ENCODE data around the gene FIGN. TPM values are rescaled to one million over a fixed set of nuclear protein-coding genes. Genes with fewer than 3 reads are reported as not detected.

Gene FIGN
- total and polyA plus RNA-seq, 2 donors (not counting 1 experiment from before 2014, with no cell fraction given): 1.5 to 1.6 TPM

- Histone ChIP-seq H3K4me1 (ENCODE audit: control insufficient read depth, extremely low read depth, insufficient read depth, low read length) (no peaks in the 10 kb centered on the region), H3K27me3 (ENCODE audit: control insufficient read depth, insufficient read depth, low read length) (no peaks in the 10 kb centered on the region), H3K9me3 (ENCODE audit: control insufficient read depth, insufficient read depth, low read depth, low read length) (no peaks in the 10 kb centered on the region), H3K36me3 (ENCODE audit: control insufficient read depth, insufficient read depth, low read length) (no peaks in the 10 kb centered on the region), H3K4me2 (ENCODE audit: extremely low read depth, insufficient read depth, low read length) (no peak overlapping the region), H2AFZ (ENCODE audit: low read length) (no peak overlapping the region), H3K79me2 (ENCODE audit: control insufficient read depth, insufficient read depth, low read length) (no peaks in the 10 kb centered on the region), H4K20me1 (ENCODE audit: control insufficient read depth, extremely low read depth, insufficient read depth, low read length) (no peaks in the 10 kb centered on the region), H3K4me3 (replicated peaks in 1 of 4; ENCODE audit: control extremely low read depth in 1 of 4, insufficient read depth in 1 of 4, low read depth in 3 of 4, low read length in 4 of 4) (no peak overlapping the region), H3K27ac (ENCODE audit: insufficient read depth, low read length) (no peak overlapping the region), H3K9ac (ENCODE audit: insufficient read depth, low read length) (no peak overlapping the region)
- no peak for DNase-seq (ENCODE audit: low read depth in 2 of 2)
- TF ChIP-seq CTCF (conservative IDR thresholded peaks at IDR 0.05 in 1 of 2, IDR thresholded peaks at IDR 0.05 in 1 of 2; ENCODE audit: low read depth in 1 of 2, low read length in 2 of 2): no peak
- no peak for TF ChIP-seq EZH2 (IDR thresholded peaks at IDR 0.05; ENCODE audit: low read length, missing control alignments)
Observed at GRCh38 chr2:163625632-163626031, 110.2 kb downstream of the FIGN start.

GRCh38 chr2:163621445-163622004 lies 114.3 kb downstream of the FIGN start:
- no peak overlapping the region for H3K9ac ChIP-seq (ENCODE audit: insufficient read depth, low read length)
- H3K4me2 ChIP-seq (ENCODE audit: extremely low read depth, insufficient read depth, low read length): no peak overlapping the region
- H4K20me1 ChIP-seq (ENCODE audit: control insufficient read depth, extremely low read depth, insufficient read depth, low read length): no peaks in the 10 kb centered on the region
- no peak overlapping the region for H3K27ac ChIP-seq (ENCODE audit: insufficient read depth, low read length)
- H3K4me3 ChIP-seq (replicated peaks in 1 of 4; ENCODE audit: control extremely low read depth in 1 of 4, insufficient read depth in 1 of 4, low read depth in 3 of 4, low read length in 4 of 4): no peak overlapping the region
- H3K9me3 ChIP-seq (ENCODE audit: control insufficient read depth, insufficient read depth, low read depth, low read length): no peaks in the 10 kb centered on the region
- H3K79me2 ChIP-seq (ENCODE audit: control insufficient read depth, insufficient read depth, low read length): no peaks in the 10 kb centered on the region
- H3K4me1 ChIP-seq (ENCODE audit: control insufficient read depth, extremely low read depth, insufficient read depth, low read length): no peaks in the 10 kb centered on the region
- H2AFZ ChIP-seq (ENCODE audit: low read length): no peak overlapping the region
- DNase-seq (ENCODE audit: low read depth in 2 of 2): no peak
- no peak for TF ChIP-seq EZH2 (IDR thresholded peaks at IDR 0.05; ENCODE audit: low read length, missing control alignments)
- TF ChIP-seq CTCF (conservative IDR thresholded peaks at IDR 0.05 in 1 of 2, IDR thresholded peaks at IDR 0.05 in 1 of 2; ENCODE audit: low read depth in 1 of 2, low read length in 2 of 2): no peak
- no peaks in the 10 kb centered on the region for H3K27me3 ChIP-seq (ENCODE audit: control insufficient read depth, insufficient read depth, low read length)
- H3K36me3 ChIP-seq (ENCODE audit: control insufficient read depth, insufficient read depth, low read length): no peaks in the 10 kb centered on the region

GRCh38 chr2:163617517-163617916 lies 118.3 kb downstream of the FIGN start:
- Histone ChIP-seq H3K4me3 (replicated peaks in 1 of 4; ENCODE audit: control extremely low read depth in 1 of 4, insufficient read depth in 1 of 4, low read depth in 3 of 4, low read length in 4 of 4) (no peak overlapping the region), H4K20me1 (ENCODE audit: control insufficient read depth, extremely low read depth, insufficient read depth, low read length) (no peaks in the 10 kb centered on the region), H3K4me2 (ENCODE audit: extremely low read depth, insufficient read depth, low read length) (no peak overlapping the region), H3K36me3 (ENCODE audit: control insufficient read depth, insufficient read depth, low read length) (no peaks in the 10 kb centered on the region), H3K9ac (ENCODE audit: insufficient read depth, low read length) (no peak overlapping the region), H3K9me3 (ENCODE audit: control insufficient read depth, insufficient read depth, low read depth, low read length) (no peaks in the 10 kb centered on the region), H2AFZ (ENCODE audit: low read length) (no peak overlapping the region), H3K4me1 (ENCODE audit: control insufficient read depth, extremely low read depth, insufficient read depth, low read length) (no peaks in the 10 kb centered on the region), H3K79me2 (ENCODE audit: control insufficient read depth, insufficient read depth, low read length) (no peaks in the 10 kb centered on the region), H3K27me3 (ENCODE audit: control insufficient read depth, insufficient read depth, low read length) (no peaks in the 10 kb centered on the region), H3K27ac (ENCODE audit: insufficient read depth, low read length) (no peak overlapping the region)
- DNase-seq (ENCODE audit: low read depth in 2 of 2): no peak
- TF ChIP-seq EZH2 (IDR thresholded peaks at IDR 0.05; ENCODE audit: low read length, missing control alignments): no peak
- no peak for TF ChIP-seq CTCF (conservative IDR thresholded peaks at IDR 0.05 in 1 of 2, IDR thresholded peaks at IDR 0.05 in 1 of 2; ENCODE audit: low read depth in 1 of 2, low read length in 2 of 2)

Measured in fibroblast of lung (primary cell).